Endothelial cell of umbilical vein (primary cell): ENCODE data around the gene SEMA5A. TPM values are rescaled to one million over a fixed set of nuclear protein-coding genes. Genes with fewer than 3 reads are reported as not detected.

Experiments
- BruUV-seq: library from RNA; stranded (reverse); fragments of 400-500 nt; replicated peaks from 2 replicates; lab custom pipeline; 2021; lab: Mats Ljungman, UMichigan
- CTCF ChIA-PET: fragments of 300-600, 350-600 bp; sonication (Branson Sonifier 250); formaldehyde crosslinking; loops from one replicate; lab custom pipeline; 2021; ENCODE audit warnings: antibody characterized with exemption, inconsistent platforms; lab: Charles Lee
- POLR2A ChIA-PET: fragments of 300-600, 350-600 bp; sonication (Branson Sonifier 250); formaldehyde crosslinking; loops from one replicate; lab custom pipeline; 2021; ENCODE audit warnings: antibody characterized with exemption, inconsistent platforms; lab: Charles Lee
- DNase-seq: peaks from one replicate; pipeline ENCODE4 v3.0.0-alpha.2; 2011; ENCODE audit warnings: low read depth, low spot score
- FAIRE-seq: peaks from 2 replicates; lab custom pipeline; 2011; peaks lifted over from hg19 to GRCh38; lab: Jason Lieb, UNC
- H2AFZ ChIP-seq: 2 replicates; pipeline ENCODE4 v1.6.0; 2012; ENCODE audit warnings: low read depth, low read length, control low read depth, inconsistent platforms
- H3K27ac ChIP-seq: 2 replicates; pipeline ENCODE4 v1.5.1; 2011; ENCODE audit warnings: low read depth, mild to moderate bottlenecking, control low read depth, low read length, moderate library complexity; ENCODE audit not compliant: insufficient read depth
- H3K27me3 ChIP-seq, 2 experiments: 2 replicates each; pipeline versions ENCODE4 v1.6.0 to v1.6.1; 2011; ENCODE audit warnings: low read length in 2 of 2, mixed read lengths in 1 of 2; ENCODE audit not compliant: control insufficient read depth in 2 of 2, insufficient read depth in 2 of 2
- H3K36me3 ChIP-seq, 2 experiments: 2 replicates in 1 of 2; 3 replicates in 1 of 2; pipeline ENCODE4 v1.5.1; 2011; ENCODE audit warnings: low read length in 2 of 2, mild to moderate bottlenecking in 1 of 2, moderate library complexity in 1 of 2; ENCODE audit not compliant: control insufficient read depth in 2 of 2, insufficient read depth in 2 of 2; ENCODE audit errors: extremely low read depth in 1 of 2
- H3K4me1 ChIP-seq: 3 replicates; pipeline ENCODE4 v1.5.1; 2011; ENCODE audit warnings: mild to moderate bottlenecking, low read length; ENCODE audit not compliant: control insufficient read depth, insufficient read depth; ENCODE audit errors: extremely low read depth
- H3K4me2 ChIP-seq: 2 replicates; pipeline ENCODE4 v1.6.1; 2011; ENCODE audit warnings: low read length, control low read depth, mixed read lengths; ENCODE audit not compliant: insufficient read depth
- H3K4me3 ChIP-seq, 3 experiments: fragments of 200-600 bp in 1 of 3; sonication (generic), shearing (Covaris generic) in 1 of 3; replicated peaks in 1 of 3; 2 replicates each; pipeline ENCODE4 v1.5.1; 2011 to 2016; ENCODE audit warnings: control low read depth in 3 of 3, low read length in 3 of 3, mild to moderate bottlenecking in 2 of 3, inconsistent platforms in 1 of 3, low read depth in 1 of 3, moderate library complexity in 1 of 3; ENCODE audit not compliant: insufficient read depth in 1 of 3
- H3K79me2 ChIP-seq: 2 replicates; pipeline ENCODE4 v1.6.0; 2012; ENCODE audit warnings: low read length, inconsistent platforms; ENCODE audit not compliant: control insufficient read depth, insufficient read depth
- H3K9ac ChIP-seq: replicated peaks from 2 replicates; pipeline ENCODE3; 2011; ENCODE audit warnings: low read length, control low read depth; ENCODE audit not compliant: insufficient read depth; ENCODE audit errors: extremely low read depth
- H3K9me1 ChIP-seq: replicated peaks from 3 replicates; pipeline ENCODE4 v1.6.0; 2011; ENCODE audit warnings: mild to moderate bottlenecking, low read length; ENCODE audit not compliant: control insufficient read depth, insufficient read depth; ENCODE audit errors: extremely low read depth
- H3K9me3 ChIP-seq: replicated peaks from 2 replicates; pipeline ENCODE4 v1.5.1; 2012; ENCODE audit warnings: low read length, inconsistent platforms; ENCODE audit not compliant: control insufficient read depth, insufficient read depth
- H4K20me1 ChIP-seq: replicated peaks from 2 replicates; pipeline ENCODE3; 2011; ENCODE audit warnings: mild to moderate bottlenecking, low read length; ENCODE audit not compliant: control insufficient read depth, insufficient read depth; ENCODE audit errors: extremely low read depth
- EZH2 ChIP-seq: IDR thresholded peaks from 2 replicates; pipeline ENCODE4 v1.6.1; 2012; ENCODE audit warnings: borderline replicate concordance, low read depth, mild to moderate bottlenecking, moderate library complexity, low read length, inconsistent platforms; ENCODE audit not compliant: severe bottlenecking
- FOS ChIP-seq: IDR thresholded peaks from 2 replicates; pipeline ENCODE4 v1.6.1; 2011; ENCODE audit warnings: mild to moderate bottlenecking, low read length, moderate library complexity, borderline replicate concordance; ENCODE audit not compliant: insufficient read depth
- GATA2 ChIP-seq: IDR thresholded peaks from 2 replicates; pipeline ENCODE4 v1.7.0; 2011; ENCODE audit warnings: low read depth, mild to moderate bottlenecking, moderate library complexity, mixed read lengths, low read length; ENCODE audit not compliant: insufficient read length, insufficient read depth
- JUN ChIP-seq: IDR thresholded peaks from 2 replicates; pipeline ENCODE4 v1.6.1; 2011; ENCODE audit warnings: borderline replicate concordance, low read depth; ENCODE audit not compliant: insufficient read length, insufficient read depth
- MYC ChIP-seq: IDR thresholded peaks from one replicate; pipeline ENCODE4 v1.6.1; 2011; ENCODE audit warnings: mild to moderate bottlenecking, low read depth, low read length
- POLR2A ChIP-seq: IDR thresholded peaks from 2 replicates; pipeline ENCODE4 v1.6.1; 2012; ENCODE audit warnings: low read depth, mild to moderate bottlenecking, control low read depth, low read length
- POLR2AphosphoS5 ChIP-seq: IDR thresholded peaks from 2 replicates; pipeline ENCODE4 v1.6.1; 2012; ENCODE audit warnings: low read depth, mild to moderate bottlenecking, control low read depth, low read length, moderate library complexity; ENCODE audit not compliant: insufficient read depth
- dilution Hi-C: fragments of 300-500 bp; cut with MboI; formaldehyde crosslinking; loops from one replicate; pipeline ENCODE4 v1.15.0; 2019; ENCODE audit warnings: low sequenced_read_pairs; ENCODE audit not compliant: extremely low pct_ligation_motif_present
- intact Hi-C: fragments of 100-400 bp; cut with micrococcal nuclease; formaldehyde crosslinking; loops from one replicate; pipeline ENCODE4 v1.10.0; 2022
- polyA plus RNA-seq, 4 experiments: library from polyadenylated mRNA; depleted of rRNA in 3 of 4; stranded (reverse) in 3 of 4; unstranded in 1 of 4; fragments of >200 nt; gene quantifications; 2 replicates each; pipeline versions ENCODE4 v1.2.1 to v1.2.3, GENCODE V29; 2011 to 2012; ENCODE audit warnings: missing spikeins in 1 of 4
- total RNA-seq: library from RNA; stranded (reverse); gene quantifications from 2 replicates; pipeline ENCODE4 v1.2.3, GENCODE V29; 2021
- TF ChIP-seq, protein P1 (sequence below), 2 donors: IDR thresholded peaks; 1 replicate in 1 of 2; 2 replicates in 1 of 2; pipeline ENCODE4 v1.5.1; 2011; ENCODE audit warnings: low read length in 2 of 2, mild to moderate bottlenecking in 2 of 2, moderate library complexity in 2 of 2, control low read depth in 1 of 2, inconsistent platforms in 1 of 2, low read depth in 1 of 2; ENCODE audit not compliant: insufficient read depth in 1 of 2; ENCODE audit errors: extremely low read depth in 1 of 2
- TF ChIP-seq, protein P2 (sequence below): IDR thresholded peaks from 2 replicates; pipeline ENCODE4 v1.6.1; 2011; ENCODE audit not compliant: insufficient read depth, insufficient read length

The SEMA5A gene
- total and polyA plus RNA-seq, 2 donors (not counting 3 experiments of a cell fraction or from before 2014, with no cell fraction given) = 0.04 to 0.06 TPM

GRCh38 chr5:9173281-9174048 is 372.4 kb downstream of the SEMA5A start:
- dilution Hi-C loops = no loop called here
- CTCF ChIA-PET = interaction anchor here (1.0 kb wide), 1 partner anchor 23 kb away, joined by 3 read pairs; no protein-coding TSS in a partner anchor
- BruUV-seq = no TSS peak
- Histone ChIP-seq H3K4me1 (no peaks in the 10 kb centered on the region), H3K79me2 (no peaks in the 10 kb centered on the region), H3K9me1 (no peaks in the 10 kb centered on the region), H3K27me3 (no peaks in the 10 kb centered on the region), H3K27ac (no peak overlapping the region), H3K36me3 (no peaks in the 10 kb centered on the region), H2AFZ (no peak overlapping the region), H3K9me3 (no peaks in the 10 kb centered on the region), H3K9ac (no peak overlapping the region), H3K4me3 (no peak overlapping the region), H4K20me1 (no peaks in the 10 kb centered on the region), H3K4me2 (no peak overlapping the region)
- DNase-seq (no peak), FAIRE-seq (no peak)
- intact Hi-C loops = no loop called here
- no peak for TF ChIP-seq EZH2
- TF ChIP-seq POLR2AphosphoS5 = no peak
- TF ChIP-seq, protein P1, sequence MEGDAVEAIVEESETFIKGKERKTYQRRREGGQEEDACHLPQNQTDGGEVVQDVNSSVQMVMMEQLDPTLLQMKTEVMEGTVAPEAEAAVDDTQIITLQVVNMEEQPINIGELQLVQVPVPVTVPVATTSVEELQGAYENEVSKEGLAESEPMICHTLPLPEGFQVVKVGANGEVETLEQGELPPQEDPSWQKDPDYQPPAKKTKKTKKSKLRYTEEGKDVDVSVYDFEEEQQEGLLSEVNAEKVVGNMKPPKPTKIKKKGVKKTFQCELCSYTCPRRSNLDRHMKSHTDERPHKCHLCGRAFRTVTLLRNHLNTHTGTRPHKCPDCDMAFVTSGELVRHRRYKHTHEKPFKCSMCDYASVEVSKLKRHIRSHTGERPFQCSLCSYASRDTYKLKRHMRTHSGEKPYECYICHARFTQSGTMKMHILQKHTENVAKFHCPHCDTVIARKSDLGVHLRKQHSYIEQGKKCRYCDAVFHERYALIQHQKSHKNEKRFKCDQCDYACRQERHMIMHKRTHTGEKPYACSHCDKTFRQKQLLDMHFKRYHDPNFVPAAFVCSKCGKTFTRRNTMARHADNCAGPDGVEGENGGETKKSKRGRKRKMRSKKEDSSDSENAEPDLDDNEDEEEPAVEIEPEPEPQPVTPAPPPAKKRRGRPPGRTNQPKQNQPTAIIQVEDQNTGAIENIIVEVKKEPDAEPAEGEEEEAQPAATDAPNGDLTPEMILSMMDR (IDR thresholded peaks at IDR 0.05; ENCODE audit: extremely low read depth in 1 of 2, insufficient read depth in 1 of 2, low read depth in 1 of 2, low read length in 2 of 2) = no peak
- TF ChIP-seq MYC = no peak
- TF ChIP-seq, protein P2, sequence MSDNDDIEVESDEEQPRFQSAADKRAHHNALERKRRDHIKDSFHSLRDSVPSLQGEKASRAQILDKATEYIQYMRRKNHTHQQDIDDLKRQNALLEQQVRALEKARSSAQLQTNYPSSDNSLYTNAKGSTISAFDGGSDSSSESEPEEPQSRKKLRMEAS = no peak
- TF ChIP-seq GATA2 = no peak
- TF ChIP-seq FOS = no peak
- no peak for TF ChIP-seq JUN
- no peak for TF ChIP-seq POLR2A
- POLR2A ChIA-PET = no interaction called here
